Measurements from ENCODE around the gene ISG20.

ISG20 gene

GRCh38 chr15:88647351-88648105 lies 8.7 kb downstream of the ISG20 start:
- Histone ChIP-seq H3K9ac (ENCODE audit: low read depth in 1 of 2, low read length in 2 of 2) (peak overlapping the region; percentile 8 to 31), H3K27me3 (ENCODE audit: control insufficient read depth in 2 of 2, insufficient read depth in 2 of 2, low read length in 2 of 2) (no peaks in the 10 kb centered on the region), H3K27ac (ENCODE audit: low read depth in 2 of 2, low read length in 2 of 2) (peak overlapping the region in 1 of 2 donors; percentile 35), H3K9me3 (ENCODE audit: control insufficient read depth in 2 of 2, low read length in 2 of 2) (no peaks in the 10 kb centered on the region), H3K4me3 (ENCODE audit: low read length in 2 of 2) (no peak overlapping the region), H3K4me1 (ENCODE audit: control insufficient read depth in 2 of 2, insufficient read depth in 2 of 2, low read length in 2 of 2) (peaks cover 18 to 21% of the 10 kb centered on the region in 2 donors), H3K36me3 (ENCODE audit: control insufficient read depth in 2 of 2, insufficient read depth in 2 of 2, low read length in 2 of 2) (peaks cover 0 to 14% of the 10 kb centered on the region in 2 donors)

GRCh38 chr15:88648357-88649214 lies 9.8 kb downstream of the ISG20 start:
- Histone ChIP-seq H3K4me1 (ENCODE audit: control insufficient read depth in 2 of 2, insufficient read depth in 2 of 2, low read length in 2 of 2) (peaks cover 18 to 21% of the 10 kb centered on the region in 2 donors), H3K27me3 (ENCODE audit: control insufficient read depth in 2 of 2, insufficient read depth in 2 of 2, low read length in 2 of 2) (no peaks in the 10 kb centered on the region), H3K36me3 (ENCODE audit: control insufficient read depth in 2 of 2, insufficient read depth in 2 of 2, low read length in 2 of 2) (peaks cover 0 to 14% of the 10 kb centered on the region in 2 donors), H3K27ac (ENCODE audit: low read depth in 2 of 2, low read length in 2 of 2) (peak overlapping the region; percentile 10 to 65), H3K9ac (ENCODE audit: low read depth in 1 of 2, low read length in 2 of 2) (peak overlapping the region; percentile 34), H3K9me3 (ENCODE audit: control insufficient read depth in 2 of 2, low read length in 2 of 2) (no peaks in the 10 kb centered on the region), H3K4me3 (ENCODE audit: low read length in 2 of 2) (no peak overlapping the region)

GRCh38 chr15:88649286-88649733 lies 10.5 kb downstream of the ISG20 start:
- H3K4me1 ChIP-seq (ENCODE audit: control insufficient read depth in 2 of 2, insufficient read depth in 2 of 2, low read length in 2 of 2): peaks cover 18 to 21% of the 10 kb centered on the region in 2 donors
- H3K9me3 ChIP-seq (ENCODE audit: control insufficient read depth in 2 of 2, low read length in 2 of 2): no peaks in the 10 kb centered on the region
- H3K36me3 ChIP-seq (ENCODE audit: control insufficient read depth in 2 of 2, insufficient read depth in 2 of 2, low read length in 2 of 2): peaks cover 0 to 14% of the 10 kb centered on the region in 2 donors
- peak overlapping the region; percentile 6 to 65 for H3K27ac ChIP-seq (ENCODE audit: low read depth in 2 of 2, low read length in 2 of 2)
- no peak overlapping the region for H3K4me3 ChIP-seq (ENCODE audit: low read length in 2 of 2)
- no peaks in the 10 kb centered on the region for H3K27me3 ChIP-seq (ENCODE audit: control insufficient read depth in 2 of 2, insufficient read depth in 2 of 2, low read length in 2 of 2)
- H3K9ac ChIP-seq (ENCODE audit: low read depth in 1 of 2, low read length in 2 of 2): peak overlapping the region; percentile 34

GRCh38 chr15:88649753-88650551 lies 11.1 kb downstream of the ISG20 start:
- Histone ChIP-seq H3K27me3 (ENCODE audit: control insufficient read depth in 2 of 2, insufficient read depth in 2 of 2, low read length in 2 of 2) (no peaks in the 10 kb centered on the region), H3K9ac (ENCODE audit: low read depth in 1 of 2, low read length in 2 of 2) (no peak overlapping the region), H3K36me3 (ENCODE audit: control insufficient read depth in 2 of 2, insufficient read depth in 2 of 2, low read length in 2 of 2) (peaks cover 0 to 10% of the 10 kb centered on the region in 2 donors), H3K9me3 (ENCODE audit: control insufficient read depth in 2 of 2, low read length in 2 of 2) (no peaks in the 10 kb centered on the region), H3K27ac (ENCODE audit: low read depth in 2 of 2, low read length in 2 of 2) (peak overlapping the region in 1 of 2 donors; percentile 65), H3K4me1 (ENCODE audit: control insufficient read depth in 2 of 2, insufficient read depth in 2 of 2, low read length in 2 of 2) (peaks cover 18 to 21% of the 10 kb centered on the region in 2 donors), H3K4me3 (ENCODE audit: low read length in 2 of 2) (no peak overlapping the region)

- H3K4me1 ChIP-seq (ENCODE audit: control insufficient read depth in 2 of 2, insufficient read depth in 2 of 2, low read length in 2 of 2): peaks cover 18 to 21% of the 10 kb centered on the region in 2 donors
Observed at GRCh38 chr15:88650556-88650955, 11.7 kb downstream of the ISG20 start.

GRCh38 chr15:88651136-88651732 lies 12.4 kb downstream of the ISG20 start:
- no peaks in the 10 kb centered on the region for H3K27me3 ChIP-seq (ENCODE audit: control insufficient read depth in 2 of 2, insufficient read depth in 2 of 2, low read length in 2 of 2)
- H3K9me3 ChIP-seq (ENCODE audit: control insufficient read depth in 2 of 2, low read length in 2 of 2): no peaks in the 10 kb centered on the region
- H3K36me3 ChIP-seq (ENCODE audit: control insufficient read depth in 2 of 2, insufficient read depth in 2 of 2, low read length in 2 of 2): peaks cover 0 to 5% of the 10 kb centered on the region in 2 donors
- H3K9ac ChIP-seq (ENCODE audit: low read depth in 1 of 2, low read length in 2 of 2): no peak overlapping the region
- H3K4me3 ChIP-seq (ENCODE audit: low read length in 2 of 2): no peak overlapping the region
- no peak overlapping the region for H3K27ac ChIP-seq (ENCODE audit: low read depth in 2 of 2, low read length in 2 of 2)
- peaks cover 18 to 21% of the 10 kb centered on the region in 2 donors for H3K4me1 ChIP-seq (ENCODE audit: control insufficient read depth in 2 of 2, insufficient read depth in 2 of 2, low read length in 2 of 2)

More at GRCh38 chr15:88650556-88650955, 11.7 kb downstream of the ISG20 start:
- Histone ChIP-seq H3K9me3 (ENCODE audit: control insufficient read depth in 2 of 2, low read length in 2 of 2) (no peaks in the 10 kb centered on the region), H3K36me3 (ENCODE audit: control insufficient read depth in 2 of 2, insufficient read depth in 2 of 2, low read length in 2 of 2) (peaks cover 0 to 8% of the 10 kb centered on the region in 2 donors), H3K4me3 (ENCODE audit: low read length in 2 of 2) (no peak overlapping the region), H3K27ac (ENCODE audit: low read depth in 2 of 2, low read length in 2 of 2) (peak overlapping the region in 1 of 2 donors; percentile 65), H3K27me3 (ENCODE audit: control insufficient read depth in 2 of 2, insufficient read depth in 2 of 2, low read length in 2 of 2) (no peaks in the 10 kb centered on the region), H3K9ac (ENCODE audit: low read depth in 1 of 2, low read length in 2 of 2) (no peak overlapping the region)

- H3K4me3 ChIP-seq (ENCODE audit: low read length in 2 of 2): no peak overlapping the region
- peaks cover 18 to 21% of the 10 kb centered on the region in 2 donors for H3K4me1 ChIP-seq (ENCODE audit: control insufficient read depth in 2 of 2, insufficient read depth in 2 of 2, low read length in 2 of 2)
- no peak overlapping the region for H3K9ac ChIP-seq (ENCODE audit: low read depth in 1 of 2, low read length in 2 of 2)
- peaks cover 0 to 3% of the 10 kb centered on the region in 2 donors for H3K36me3 ChIP-seq (ENCODE audit: control insufficient read depth in 2 of 2, insufficient read depth in 2 of 2, low read length in 2 of 2)
- H3K27ac ChIP-seq (ENCODE audit: low read depth in 2 of 2, low read length in 2 of 2): no peak overlapping the region
- no peaks in the 10 kb centered on the region for H3K9me3 ChIP-seq (ENCODE audit: control insufficient read depth in 2 of 2, low read length in 2 of 2)
- no peaks in the 10 kb centered on the region for H3K27me3 ChIP-seq (ENCODE audit: control insufficient read depth in 2 of 2, insufficient read depth in 2 of 2, low read length in 2 of 2)
Observed at GRCh38 chr15:88651971-88652370, 13.2 kb downstream of the ISG20 start.

GRCh38 chr15:88652456-88653199 lies 13.8 kb downstream of the ISG20 start:
- Histone ChIP-seq H3K36me3 (ENCODE audit: control insufficient read depth in 2 of 2, insufficient read depth in 2 of 2, low read length in 2 of 2) (peaks cover 0 to 3% of the 10 kb centered on the region in 2 donors), H3K4me3 (ENCODE audit: low read length in 2 of 2) (no peak overlapping the region), H3K27me3 (ENCODE audit: control insufficient read depth in 2 of 2, insufficient read depth in 2 of 2, low read length in 2 of 2) (no peaks in the 10 kb centered on the region), H3K27ac (ENCODE audit: low read depth in 2 of 2, low read length in 2 of 2) (no peak overlapping the region), H3K9me3 (ENCODE audit: control insufficient read depth in 2 of 2, low read length in 2 of 2) (no peaks in the 10 kb centered on the region), H3K9ac (ENCODE audit: low read depth in 1 of 2, low read length in 2 of 2) (no peak overlapping the region), H3K4me1 (ENCODE audit: control insufficient read depth in 2 of 2, insufficient read depth in 2 of 2, low read length in 2 of 2) (peaks cover 18 to 24% of the 10 kb centered on the region in 2 donors)

Measured in mucosa of rectum (tissue), 2 donors.